ENCODE measurements around the gene SCARB1.

SCARB1 gene

DNA sequence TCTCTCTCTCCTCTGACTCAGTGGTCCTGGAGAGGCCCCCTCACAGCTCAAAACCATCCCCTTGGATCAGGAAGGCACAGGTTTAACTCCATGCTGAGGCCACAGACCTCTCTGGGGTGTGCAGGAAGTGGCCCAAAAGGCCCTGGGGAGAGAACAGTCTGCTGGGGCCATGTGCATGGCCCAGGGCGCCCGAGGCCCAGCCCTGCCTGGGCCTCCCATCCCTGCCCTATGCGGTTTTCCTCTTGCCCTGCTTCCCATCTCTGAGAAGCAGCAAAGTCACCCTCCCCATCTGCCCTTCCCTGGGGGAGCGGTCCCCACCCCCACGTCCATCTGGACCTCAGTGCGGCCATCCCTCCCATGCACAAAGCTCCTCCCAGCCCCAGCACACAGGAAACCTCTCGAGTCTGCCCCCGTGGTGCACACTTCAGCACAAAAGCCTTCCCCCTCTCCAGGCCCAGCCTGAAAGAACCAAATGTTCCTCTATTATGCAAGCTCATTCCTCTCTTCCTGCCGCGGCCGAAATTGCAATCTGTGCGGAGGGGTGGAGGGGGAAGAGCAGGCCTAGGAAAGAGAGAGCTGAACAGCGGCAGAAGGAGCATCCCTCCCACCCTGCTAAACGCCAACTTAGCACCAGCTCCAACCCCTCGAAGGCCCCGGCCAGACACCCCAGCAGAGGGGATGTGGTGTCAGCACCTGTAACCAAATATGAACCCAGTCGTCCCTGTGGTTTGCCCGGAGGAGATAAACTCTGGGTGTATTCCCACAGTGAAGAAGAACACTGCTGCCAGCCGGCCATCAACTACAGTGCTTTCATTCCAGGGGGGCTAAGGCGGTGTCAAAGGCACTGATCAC lies 108.5 kb downstream of the SCARB1 start:
- DNase-seq = no peak

DNA sequence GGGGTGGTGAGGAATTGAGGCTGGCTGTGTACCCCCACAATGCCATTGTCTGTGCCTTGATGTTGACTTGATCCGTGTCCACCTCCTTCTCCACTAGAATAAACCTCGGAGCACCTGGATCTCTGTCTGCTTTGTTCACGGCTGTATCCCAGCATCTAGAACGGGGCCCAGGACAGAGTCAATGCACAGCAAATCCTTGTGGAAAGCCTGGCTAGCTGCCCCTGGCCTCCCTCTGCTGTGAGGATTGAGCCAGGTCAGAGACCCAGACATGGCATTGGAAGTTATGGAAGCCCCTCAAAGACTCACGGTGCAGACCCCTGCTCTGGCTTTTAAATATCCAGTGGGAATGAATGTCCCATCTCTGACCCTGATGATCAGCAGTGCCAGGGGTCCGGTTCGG lies 109.2 kb downstream of the SCARB1 start:
- no peak for DNase-seq

DNA sequence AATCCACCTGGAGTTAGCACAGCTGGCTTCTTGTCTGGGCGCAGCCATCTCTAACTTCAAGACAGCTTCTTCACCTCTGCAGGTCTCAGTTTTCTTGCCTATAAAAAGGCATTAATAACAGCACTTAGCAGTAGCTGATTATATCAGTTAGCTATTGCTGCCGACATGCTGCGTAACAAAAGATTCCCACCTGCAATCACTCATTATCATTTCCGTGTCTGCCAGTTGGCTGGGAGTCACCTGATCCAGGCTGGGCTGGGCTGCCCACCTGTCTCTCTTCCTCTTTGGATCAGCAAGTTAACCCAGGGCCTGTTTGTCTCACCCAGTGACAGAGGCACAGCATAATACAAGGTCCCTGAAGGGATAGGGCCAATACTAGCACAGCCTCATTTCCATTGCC lies 109.7 kb downstream of the SCARB1 start:
- DNase-seq = no peak

DNA sequence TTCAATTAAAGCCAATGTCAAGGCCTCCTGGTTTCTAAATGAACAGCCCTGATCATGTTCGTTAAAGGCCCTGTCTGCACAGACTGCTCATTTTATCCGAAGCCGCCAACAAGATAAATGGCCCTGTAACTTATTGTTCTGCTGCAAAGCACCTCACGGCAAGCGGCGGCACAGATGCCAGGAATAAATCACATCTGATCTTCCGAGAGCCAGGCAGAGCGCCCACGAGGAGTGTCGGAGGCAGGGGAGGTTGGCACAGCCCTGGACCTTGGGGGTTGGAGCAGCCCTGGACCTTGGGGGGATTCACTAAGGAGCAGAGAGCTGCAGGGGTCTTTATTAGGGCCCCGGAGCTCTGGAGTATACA lies 110.5 kb downstream of the SCARB1 start:
- DNase-seq = no peak

DNA sequence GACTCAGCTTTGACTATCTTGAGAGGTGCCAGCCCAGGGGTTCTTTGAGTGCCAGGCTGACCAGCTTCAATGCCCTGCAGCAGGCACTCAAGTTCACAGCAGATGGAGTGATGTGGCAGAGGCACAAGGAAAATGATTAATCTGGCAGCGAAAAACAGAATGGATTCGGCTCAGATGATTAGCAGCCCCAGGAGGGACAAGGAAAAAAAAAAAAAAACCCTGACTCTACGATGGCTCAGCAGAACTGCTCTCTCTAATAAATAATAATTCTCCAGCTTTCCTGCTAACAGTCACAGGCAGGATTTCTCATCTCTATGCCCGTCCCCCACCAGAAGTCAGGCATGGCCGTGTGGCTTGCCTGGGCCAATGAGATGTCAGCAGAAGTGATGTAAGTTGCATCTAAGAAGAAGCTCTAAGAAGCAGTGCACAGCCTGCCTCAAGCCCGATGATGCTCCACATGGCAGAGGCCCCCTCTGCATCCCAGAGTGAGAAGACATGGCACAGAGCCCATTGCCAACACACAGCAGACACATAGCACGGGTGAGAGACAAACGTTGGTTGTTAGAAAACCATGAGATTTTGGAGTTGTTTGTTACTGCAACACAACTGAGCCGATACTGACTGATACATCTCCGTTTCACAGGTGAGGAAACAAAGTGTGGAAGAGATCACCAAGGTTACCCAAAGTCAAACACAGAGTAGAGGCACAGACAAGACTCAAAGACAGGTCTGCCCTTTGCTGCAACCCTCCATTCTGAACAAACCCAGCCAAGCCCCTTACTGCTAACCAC lies 111.0 kb downstream of the SCARB1 start:
- no peak for DNase-seq

DNA sequence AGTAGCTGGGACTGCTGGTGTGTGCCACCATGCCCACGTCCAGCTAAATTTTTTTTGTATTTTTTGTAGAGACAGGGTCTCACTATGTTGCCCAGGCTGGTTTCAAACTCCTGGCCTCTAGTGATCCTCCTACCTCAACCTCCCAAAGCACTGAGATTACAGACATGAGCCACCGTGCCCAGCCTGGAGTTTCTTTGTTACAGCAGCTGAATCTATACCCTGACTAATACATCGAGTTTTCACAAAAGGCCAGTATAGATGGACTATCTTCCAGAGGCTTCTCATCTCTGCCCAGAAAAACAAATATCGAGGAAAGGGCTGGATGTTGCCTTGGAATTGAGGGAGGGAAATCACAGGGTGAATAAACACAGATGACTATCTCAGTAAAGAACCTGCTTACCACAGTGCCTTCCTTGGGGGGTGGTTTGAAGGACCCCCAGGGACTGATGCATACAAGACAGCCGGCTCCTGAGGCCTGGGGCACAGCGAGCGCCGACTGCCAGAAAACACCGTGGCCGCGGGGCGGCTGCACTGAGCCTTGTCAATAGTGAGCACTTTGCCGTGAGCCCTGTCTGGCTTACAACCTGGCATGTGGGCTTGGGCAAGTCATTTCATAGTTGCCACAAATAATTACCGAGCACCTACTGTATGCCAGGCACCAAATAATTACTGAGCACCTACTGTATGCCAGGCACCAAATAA lies 111.9 kb downstream of the SCARB1 start:
- DNase-seq = no peak

DNA sequence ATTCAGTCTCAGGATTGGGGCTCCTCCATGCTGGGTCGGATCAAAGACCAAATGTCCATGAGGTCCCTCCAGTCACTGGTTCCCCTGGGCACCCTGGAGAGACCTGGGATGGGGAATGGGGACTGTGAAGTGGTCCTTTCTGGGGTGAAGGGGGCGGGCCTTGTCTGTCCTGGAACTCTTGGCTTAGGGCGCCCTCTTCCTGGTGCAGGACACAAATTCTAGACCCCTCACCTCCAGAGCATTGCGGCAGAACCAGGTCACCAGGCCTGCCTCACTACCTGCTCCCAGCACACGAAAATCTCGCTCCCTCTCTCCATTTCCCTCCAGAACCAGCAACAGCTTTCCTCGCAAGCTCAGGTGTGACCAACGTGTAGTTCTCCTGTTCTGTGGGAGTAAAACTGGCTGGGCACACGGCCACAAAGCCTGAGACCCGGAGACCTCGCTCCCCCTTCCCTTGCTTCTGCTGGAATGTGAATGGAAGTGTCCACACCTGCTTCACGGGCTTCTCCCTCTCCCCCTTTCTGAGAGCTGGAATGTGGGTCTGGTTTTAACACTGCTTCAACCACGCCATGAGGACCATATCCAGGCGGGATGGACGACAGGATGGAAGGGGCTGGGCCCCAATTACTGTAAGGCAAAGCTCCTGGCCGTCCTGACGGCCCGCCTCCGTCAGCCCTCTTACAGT lies 112.7 kb downstream of the SCARB1 start:
- DNase-seq = no peak

DNA sequence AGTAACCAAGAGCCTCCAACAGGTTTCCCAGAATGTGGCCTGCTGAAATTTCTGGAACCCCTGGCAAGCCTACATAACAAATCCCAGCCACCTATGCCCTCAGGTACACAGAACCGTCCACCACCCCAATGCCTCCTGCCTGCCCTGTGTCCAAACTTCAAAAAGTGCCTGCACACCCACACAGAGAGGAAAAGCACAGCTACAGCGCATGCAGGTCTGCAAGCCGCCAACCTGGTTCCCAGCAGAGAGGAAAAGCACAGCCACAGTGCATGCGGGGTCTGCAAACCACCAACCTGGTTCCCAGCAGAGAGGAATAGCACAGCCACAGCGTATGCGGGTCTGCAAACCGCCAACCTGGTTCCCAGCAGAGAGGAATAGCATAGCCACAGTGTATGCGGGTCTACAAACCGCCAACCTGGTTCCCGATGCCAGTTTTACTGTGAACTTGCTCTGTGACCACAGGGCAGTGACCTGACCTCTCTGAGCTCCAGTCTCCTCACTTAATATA lies 113.5 kb downstream of the SCARB1 start:
- DNase-seq = no peak

DNA sequence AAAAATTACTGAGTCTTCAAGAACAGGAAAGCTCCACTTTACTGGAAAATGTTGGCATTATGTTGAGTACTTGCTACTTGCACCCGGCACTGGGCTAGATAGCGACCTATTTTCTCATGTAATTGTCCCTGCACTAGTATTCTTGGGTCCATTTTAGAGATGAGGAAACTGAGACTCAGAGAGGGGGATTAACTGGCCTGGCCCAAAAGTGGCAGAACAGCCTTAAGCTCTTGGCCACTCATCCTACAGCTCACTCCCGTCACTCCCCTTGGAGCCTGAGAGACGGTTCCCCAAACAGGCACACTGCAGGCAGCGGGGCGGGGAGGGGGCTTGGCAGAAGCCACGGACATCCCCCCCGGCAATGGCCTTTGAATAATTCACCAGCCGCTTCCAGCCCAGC lies 113.9 kb downstream of the SCARB1 start:
- DNase-seq = no peak

DNA sequence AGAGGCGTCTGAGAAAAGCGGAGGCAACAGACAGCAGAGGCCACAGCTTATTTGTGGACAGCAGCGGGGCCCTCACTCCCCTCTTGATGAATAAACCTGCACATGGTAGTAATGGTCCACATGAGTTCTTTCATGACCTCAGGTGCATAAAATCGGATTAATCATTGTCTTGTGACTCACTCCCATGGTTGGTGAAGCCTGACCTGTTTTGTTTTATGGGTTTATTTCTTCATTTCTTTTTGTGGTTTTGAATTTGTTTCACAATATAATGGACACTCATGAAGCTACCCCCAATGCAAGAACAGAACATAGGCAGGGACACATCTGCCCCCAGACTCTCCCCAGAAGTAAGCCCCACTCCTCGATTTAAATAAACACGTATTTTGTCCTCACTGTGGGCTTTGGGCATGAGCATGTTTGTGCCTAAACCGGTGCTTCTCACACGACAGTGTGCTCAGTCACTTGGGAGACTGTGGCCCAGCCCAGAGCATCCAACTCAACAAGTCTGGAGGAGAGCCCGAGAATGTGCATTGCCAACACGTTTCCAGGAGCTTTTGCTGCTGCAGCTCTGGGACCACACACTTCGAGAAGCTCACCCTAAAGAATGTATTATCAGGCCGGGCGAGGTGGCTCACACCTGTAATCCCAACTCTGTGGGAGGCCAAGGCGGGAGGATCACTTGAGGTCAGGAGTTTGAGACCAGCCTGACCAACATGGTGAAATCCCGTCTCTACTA lies 116.1 kb downstream of the SCARB1 start:
- DNase-seq = no peak

DNA sequence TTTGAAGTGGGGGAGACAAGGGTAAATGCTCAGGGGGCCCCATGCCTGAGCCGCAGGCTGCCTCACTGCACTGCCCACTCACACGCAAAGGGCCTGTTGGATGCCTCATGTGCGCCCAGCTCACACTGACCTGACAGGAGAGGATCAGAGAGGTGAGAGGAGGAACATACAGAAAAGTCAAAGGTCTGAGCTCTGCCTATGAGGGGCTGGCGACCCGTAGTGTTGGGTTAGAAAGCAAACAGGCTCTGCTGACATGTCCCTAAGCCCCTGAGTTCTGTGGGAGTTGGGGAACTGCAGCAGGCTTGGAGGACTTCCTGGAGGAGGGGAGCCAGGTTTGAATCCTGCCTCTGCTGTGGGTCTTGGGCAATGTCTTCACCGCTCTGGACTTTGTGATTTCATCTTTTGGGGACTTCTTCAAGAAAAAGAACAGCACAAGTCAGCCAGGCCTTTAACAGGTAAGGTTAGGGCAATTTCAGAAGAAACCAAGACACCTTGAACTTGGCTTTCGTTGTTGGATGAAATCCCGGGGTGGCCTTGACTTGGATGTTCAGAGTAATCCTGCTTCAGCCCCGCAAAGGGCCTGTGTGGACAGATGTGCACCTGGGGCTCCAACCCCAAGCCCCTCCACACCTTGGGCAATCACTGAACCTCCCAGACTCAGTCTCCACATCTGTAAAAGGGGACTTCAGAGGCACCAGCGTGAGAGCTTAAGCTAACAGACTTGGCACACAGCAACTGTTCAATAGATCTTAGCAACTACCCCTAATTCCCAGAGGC lies 116.8 kb downstream of the SCARB1 start:
- DNase-seq = no peak

DNA sequence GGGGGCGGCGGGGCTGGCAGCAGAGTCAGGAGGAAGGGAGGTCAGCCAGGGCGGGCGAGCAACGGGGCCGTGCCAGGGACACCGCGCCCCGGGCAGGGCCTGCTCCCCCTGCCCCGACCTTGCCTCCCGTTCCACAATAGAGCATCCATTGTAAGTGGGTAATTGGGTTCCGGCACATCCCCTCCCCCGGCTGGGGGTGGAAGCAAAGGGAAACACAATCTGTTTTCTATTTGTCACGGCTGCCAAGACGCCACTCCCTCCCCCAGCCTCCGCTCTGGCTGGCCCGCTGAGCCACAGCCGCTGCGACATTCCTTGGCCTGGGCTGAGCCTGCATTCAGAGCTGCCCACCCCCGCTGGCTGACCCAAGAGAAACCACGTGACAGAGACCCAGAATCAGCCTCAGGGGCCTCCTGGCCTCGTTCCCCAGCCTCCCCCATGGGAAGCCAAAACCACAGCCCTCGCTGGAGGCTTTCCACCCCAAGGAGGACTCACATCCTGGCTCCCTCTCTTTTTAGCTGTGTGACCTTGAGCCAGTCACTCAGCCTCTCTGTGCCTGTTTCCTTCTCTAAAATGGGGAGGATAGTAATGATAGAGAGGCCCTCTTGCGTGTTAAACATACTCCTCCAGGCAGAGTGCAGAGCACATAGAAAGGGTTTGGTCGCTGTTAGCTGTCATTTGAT lies 117.6 kb downstream of the SCARB1 start:
- DNase-seq = no peak

DNA sequence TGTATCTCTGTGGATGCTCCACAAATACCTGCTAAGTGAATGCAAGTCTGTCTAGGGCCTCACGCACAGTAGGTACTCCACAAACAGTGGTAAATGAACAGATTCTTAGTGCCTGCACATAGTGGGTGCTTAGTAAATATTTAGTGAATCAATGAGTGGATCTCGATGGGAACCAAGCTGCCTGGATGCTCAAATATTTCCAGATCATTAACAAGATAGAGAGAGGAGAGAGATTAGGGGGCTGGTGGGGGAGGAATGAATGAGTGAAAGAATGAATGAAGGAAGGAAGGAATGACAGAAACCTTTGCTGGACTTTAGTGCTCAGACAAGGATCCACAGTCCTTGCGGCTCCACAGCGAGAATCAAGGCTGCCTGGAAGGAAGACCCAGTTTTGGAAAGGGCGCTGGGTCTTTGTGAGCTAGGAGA lies 118.2 kb downstream of the SCARB1 start:
- no peak for DNase-seq

DNA sequence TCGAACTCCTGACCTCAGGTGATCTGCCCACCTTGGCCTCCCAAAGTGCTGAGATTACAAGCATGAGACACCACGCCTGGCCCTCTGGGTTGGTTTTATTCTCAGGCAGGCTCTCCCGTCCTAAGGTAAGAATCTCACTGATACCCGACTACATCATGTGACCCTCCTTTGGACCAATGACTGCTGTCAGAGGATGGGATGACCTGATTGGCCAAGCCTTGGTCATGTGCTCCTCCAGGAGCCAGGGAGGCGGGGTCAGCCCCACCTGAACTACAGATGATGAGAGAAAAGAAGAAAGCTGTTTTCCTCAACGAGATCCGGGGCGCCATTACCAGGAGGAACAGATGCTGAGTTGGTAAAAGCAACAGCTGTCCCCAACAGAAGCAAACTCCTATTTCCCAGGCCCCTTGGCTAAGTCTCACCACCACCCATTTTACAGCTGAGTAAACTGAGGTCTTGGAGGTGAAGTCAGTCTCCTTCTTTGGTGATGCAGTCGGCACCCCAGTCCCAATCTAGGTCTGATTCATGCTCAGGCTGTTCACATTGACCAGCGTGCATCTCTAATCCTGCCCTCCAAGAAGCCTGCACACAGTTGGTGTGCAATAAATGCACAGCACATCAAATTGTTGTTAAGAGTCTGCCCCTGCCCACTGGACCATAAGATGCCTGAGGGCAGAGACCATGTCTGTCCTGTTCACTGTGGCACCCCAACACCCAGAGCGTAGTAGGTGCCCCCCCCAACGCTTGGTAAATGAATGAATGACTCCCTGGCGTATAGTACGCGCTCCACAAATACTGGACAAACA lies 118.8 kb downstream of the SCARB1 start:
- DNase-seq = no peak

DNA sequence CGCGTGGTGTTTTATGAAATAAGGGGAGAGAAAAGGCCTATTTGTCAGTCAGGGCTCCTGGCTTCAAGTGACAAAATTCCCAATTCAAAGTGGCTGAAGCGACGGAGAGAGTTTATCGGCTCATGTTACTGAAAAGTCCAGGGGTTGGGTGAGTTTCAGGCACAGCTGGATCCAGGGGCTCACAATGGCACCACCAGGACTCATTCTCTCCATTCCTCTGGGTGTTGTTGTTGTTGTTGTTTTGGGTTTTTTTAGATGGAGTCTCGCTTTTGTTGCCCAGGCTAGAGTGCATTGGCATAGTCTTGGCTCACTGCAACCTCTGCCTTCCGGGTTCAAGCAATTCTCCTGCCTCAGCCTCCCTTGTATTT lies 119.4 kb downstream of the SCARB1 start:
- no peak for DNase-seq

DNA sequence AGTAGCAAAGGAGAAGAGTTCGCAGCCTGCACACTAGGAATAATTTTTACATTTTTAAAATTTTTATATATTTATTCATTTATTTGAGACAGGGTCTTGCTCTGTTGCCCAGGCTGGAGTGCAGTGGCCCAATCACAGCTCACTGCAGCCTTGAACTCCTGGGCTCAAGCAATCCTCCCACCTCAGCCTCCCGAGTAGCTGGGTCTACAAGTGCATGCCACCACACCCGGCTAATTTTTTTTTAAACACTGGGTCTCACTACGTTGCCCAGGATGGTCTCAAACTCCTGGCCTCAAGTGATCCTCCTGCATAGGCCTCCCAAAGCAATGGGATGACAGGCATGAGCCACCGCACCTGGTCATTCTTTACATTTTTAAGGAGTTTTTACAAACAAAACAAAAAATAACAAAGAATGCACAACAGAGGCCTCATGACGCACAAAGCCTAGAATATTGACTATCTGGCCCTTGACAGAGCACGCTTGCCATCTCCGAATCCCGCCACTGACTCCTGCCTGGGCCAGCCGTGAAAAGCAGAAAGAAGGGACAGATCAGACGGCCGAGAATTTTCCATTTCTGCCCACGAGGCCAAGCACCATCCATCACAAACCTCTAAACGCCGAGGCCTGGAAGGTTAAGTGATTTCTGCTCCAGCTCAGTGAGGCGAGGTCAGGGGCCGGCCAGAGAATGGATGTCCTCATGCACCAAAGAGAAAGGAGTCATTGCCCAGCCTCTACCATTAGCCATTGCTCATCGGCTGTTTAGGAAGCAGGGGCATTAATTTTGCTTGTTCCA lies 120.0 kb downstream of the SCARB1 start:
- no peak for DNase-seq

DNA sequence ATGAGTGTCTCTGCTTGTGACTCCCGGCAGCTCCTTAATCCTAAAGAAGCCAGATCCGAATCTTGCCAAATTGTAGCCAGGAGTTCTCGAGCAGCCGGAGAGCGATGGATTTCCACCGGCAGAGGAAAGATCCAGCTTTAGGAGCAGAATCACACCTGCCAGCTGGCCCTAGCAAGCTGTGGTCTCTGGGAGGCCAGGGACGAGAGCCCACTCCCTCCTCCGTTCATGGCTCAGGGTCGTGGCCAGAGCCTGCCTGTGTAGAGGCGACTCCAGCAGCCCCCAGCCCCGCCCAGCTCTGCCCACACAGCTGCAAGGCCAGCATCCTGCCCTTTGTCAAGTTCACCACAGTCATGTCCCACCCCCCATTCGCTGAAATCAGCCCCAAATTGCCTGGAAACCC lies 121.0 kb downstream of the SCARB1 start:
- DNase-seq = no peak

DNA sequence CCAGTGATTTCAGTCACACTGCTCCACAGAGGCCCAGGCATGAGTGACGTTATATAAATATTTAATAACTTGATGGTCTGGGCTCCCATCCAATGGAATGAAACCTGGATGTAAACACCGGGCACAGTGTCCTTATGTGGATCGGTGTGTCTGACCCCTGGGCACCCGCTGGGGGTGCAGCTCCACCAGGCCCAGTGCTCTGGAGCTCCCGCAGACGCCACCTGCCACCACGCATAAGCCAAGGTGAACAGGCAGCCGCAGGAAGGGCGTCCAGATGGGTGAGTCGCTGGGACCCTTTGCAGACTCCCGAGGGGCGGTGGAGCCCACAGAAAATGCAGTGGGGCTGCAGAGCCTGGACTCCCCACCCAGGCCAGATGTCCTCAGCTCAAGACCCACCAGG lies 121.6 kb downstream of the SCARB1 start:
- DNase-seq = no peak

DNA sequence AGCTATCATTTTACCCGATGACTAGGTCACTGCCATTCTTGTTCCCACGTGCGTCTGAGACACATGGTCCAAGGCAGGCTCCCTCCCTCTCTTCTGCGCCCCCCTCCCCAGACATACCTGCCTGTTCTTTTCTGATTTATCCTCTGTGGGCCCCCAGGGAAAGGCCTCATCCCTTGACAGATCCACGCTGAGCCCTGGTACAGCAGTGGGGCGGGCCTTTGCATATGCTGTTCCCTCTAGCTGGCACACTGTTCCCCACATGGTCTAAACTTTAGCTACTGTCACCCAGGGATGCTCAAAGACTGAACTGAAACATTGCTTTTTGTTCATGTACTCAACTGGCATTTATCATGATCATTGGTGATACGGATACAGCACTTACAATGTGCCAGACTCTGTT lies 122.5 kb downstream of the SCARB1 start:
- no peak for DNase-seq

Data from T-helper 9 cell (primary cell).